ENCODE data around the gene TBC1D24.
A peak's percentile ranks its signal among the peaks of the same experiment; 100 is the strongest.

The TBC1D24 gene

DNA sequence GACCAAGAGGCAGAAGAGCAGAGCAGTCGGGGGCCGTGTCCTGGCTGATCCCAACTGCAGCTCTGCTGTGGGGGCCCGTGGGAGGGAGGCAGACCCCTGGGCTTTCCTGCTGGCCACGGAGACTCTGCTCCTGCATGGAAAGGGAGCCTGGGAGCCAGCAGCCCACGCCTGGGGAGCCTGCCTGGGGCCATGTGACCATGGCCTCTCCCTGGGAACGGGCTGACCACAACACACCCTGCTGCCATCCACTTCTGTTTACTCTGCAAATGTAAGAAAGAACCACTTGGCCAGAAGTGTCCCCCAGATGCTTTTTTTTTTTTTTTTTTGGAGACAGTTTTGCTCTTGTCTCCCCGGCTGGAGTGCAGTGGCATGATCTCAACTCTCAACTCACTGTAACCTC is 17.0 kb upstream of the TBC1D24 start:
- TF ChIP-seq, protein P1, sequence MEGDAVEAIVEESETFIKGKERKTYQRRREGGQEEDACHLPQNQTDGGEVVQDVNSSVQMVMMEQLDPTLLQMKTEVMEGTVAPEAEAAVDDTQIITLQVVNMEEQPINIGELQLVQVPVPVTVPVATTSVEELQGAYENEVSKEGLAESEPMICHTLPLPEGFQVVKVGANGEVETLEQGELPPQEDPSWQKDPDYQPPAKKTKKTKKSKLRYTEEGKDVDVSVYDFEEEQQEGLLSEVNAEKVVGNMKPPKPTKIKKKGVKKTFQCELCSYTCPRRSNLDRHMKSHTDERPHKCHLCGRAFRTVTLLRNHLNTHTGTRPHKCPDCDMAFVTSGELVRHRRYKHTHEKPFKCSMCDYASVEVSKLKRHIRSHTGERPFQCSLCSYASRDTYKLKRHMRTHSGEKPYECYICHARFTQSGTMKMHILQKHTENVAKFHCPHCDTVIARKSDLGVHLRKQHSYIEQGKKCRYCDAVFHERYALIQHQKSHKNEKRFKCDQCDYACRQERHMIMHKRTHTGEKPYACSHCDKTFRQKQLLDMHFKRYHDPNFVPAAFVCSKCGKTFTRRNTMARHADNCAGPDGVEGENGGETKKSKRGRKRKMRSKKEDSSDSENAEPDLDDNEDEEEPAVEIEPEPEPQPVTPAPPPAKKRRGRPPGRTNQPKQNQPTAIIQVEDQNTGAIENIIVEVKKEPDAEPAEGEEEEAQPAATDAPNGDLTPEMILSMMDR (conservative IDR thresholded peaks at IDR 0.05) = no peak
- TF ChIP-seq ZFX (IDR thresholded peaks at IDR 0.05) = no peak
- no peak overlapping the region for H3K27ac ChIP-seq

GRCh38 chr16:2458887-2459646 is 15.9 kb upstream of the TBC1D24 start:
- H3K27ac ChIP-seq = peak overlapping the region; percentile 75
- TF ChIP-seq, protein P1 (conservative IDR thresholded peaks at IDR 0.05) = no peak
- no peak for TF ChIP-seq ZFX (IDR thresholded peaks at IDR 0.05)

DNA sequence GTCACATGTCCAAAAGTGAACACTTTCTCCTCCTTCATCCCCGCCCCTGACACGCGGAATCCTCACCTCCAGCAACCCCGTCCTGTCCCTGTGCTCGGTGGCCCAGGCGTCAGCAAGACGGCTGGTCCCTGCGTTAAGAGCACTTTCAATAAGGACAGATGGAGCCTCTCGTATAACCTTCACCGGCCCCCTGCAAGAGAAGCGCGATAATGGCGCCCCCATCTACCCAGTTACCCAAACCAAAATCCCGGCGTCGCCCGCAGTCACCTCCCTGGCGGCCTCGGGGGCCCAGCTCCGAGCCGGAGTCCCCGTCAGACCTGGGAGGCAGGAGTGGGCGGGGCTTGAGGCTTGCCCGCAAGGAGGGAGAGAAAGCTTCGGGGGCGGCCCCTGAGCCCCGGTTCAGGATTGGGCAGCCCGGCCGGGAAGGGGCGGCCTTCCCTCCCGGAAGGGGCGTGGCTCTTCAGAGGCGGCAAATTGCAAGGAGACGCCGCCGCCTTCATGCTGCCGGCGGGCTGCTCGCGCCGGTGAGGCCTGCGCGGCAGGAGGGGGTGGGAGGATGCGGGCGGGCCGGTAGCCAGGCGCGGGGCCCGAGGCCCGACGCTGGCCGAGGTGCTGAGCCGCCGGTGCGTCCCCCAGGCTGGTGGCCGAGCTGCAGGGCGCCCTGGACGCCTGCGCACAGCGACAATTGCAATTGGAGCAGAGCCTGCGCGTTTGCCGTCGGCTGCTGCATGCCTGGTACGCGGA is 15.1 kb upstream of the TBC1D24 start, which contains the start of gene TEDC2:
Gene TEDC2 (plus strand): TSS at position 463 of the 744 bp plus-strand sequence. CDS start 36 bp downstream, at position 499.
- TF ChIP-seq, protein P1 (conservative IDR thresholded peaks at IDR 0.05) = no peak
- peak; percentile 46; the same call in 1 of the 2 replicates for TF ChIP-seq ZFX (IDR thresholded peaks at IDR 0.05)
- peak within 1 kb of the TSS; percentile 75 for H3K27ac ChIP-seq

GRCh38 chr16:2460391-2460713 is 14.6 kb upstream of the TBC1D24 start:
- TF ChIP-seq, protein P1 (conservative IDR thresholded peaks at IDR 0.05) = no peak
- no peak for TF ChIP-seq ZFX (IDR thresholded peaks at IDR 0.05)
- H3K27ac ChIP-seq = peak overlapping the region; percentile 75

DNA sequence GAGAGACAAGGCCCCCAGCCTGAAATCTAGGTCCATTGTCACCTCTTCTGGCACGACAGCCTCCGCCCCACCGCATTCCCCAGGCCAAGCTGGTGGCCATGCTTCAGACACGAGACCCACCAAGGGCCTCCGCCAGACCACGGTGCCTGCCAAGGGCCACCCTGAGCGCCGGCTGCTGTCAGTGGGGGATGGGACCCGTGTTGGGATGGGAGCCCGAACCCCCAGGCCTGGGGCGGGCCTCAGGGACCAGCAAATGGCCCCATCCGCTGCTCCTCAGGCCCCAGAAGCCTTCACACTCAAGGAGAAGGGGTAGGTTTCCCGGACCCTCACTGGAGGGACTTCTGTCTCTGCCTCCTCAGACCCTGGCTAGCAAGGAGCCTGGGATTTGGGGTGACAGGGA is 14.0 kb upstream of the TBC1D24 start:
- TF ChIP-seq ZFX (IDR thresholded peaks at IDR 0.05) = no peak
- TF ChIP-seq, protein P1 (conservative IDR thresholded peaks at IDR 0.05) = no peak
- H3K27ac ChIP-seq = peak overlapping the region; percentile 75

- TF ChIP-seq, protein P1 (conservative IDR thresholded peaks at IDR 0.05) = no peak
- TF ChIP-seq ZFX (IDR thresholded peaks at IDR 0.05) = no peak
- no peak overlapping the region for H3K27ac ChIP-seq
Measured at GRCh38 chr16:2462031-2462866, 12.7 kb upstream of the TBC1D24 start.

Data from C4-2B (cell line).